ENCODE results near the gene NRXN3.
A peak's percentile ranks its signal among the peaks of the same experiment; 100 is the strongest.
"Not testable (repeated sequence)": the region's sequence is repeated elsewhere in the genome, so short reads cannot be mapped to it uniquely, and the experiment has no call there.

NRXN3 gene

GRCh38 chr14:78512021-78512420 lies 341.8 kb downstream of the NRXN3 start:
- ChIA-PET CTCF (interaction anchor here (2.3 kb wide), 1 partner anchor 11 kb away, joined by 6 read pairs; no protein-coding TSS in a partner anchor), POLR2A (no interaction called here)
- TF ChIP-seq CTCF (IDR thresholded peaks at IDR 0.05; ENCODE audit: control extremely low read depth, extremely low read depth, low read depth, missing control alignments), result no peak
- no peak for DNase-seq (ENCODE audit: extremely low spot score)

DNA sequence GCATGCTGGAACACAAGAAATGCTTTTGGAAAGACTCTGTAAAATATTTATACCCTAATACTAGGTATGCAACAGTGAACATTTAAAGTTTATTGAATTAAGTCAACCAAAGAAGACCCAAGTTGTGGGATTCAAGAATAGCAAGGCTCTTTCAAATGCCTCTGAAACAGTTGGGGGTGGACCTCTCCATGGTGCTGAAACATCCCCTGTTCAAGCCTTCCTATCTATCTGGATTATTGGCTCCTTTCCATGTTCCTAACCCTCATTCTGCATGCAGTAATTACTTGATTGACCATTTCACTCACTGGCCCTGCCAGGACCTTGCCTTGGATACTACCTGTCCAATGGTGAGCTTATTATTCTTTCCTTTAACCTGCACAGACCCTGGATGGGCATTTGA lies 349.7 kb downstream of the NRXN3 start:
- DNase-seq (ENCODE audit: extremely low spot score), result peak; percentile 26
- no peak for TF ChIP-seq CTCF (IDR thresholded peaks at IDR 0.05; ENCODE audit: control extremely low read depth, extremely low read depth, low read depth, missing control alignments)
- ChIA-PET POLR2A (no interaction called here), CTCF (no interaction called here)

GRCh38 chr14:78524196-78524595 lies 354.0 kb downstream of the NRXN3 start:
- TF ChIP-seq CTCF (IDR thresholded peaks at IDR 0.05; ENCODE audit: control extremely low read depth, extremely low read depth, low read depth, missing control alignments), result no peak
- no peak for DNase-seq (ENCODE audit: extremely low spot score)
- CTCF ChIA-PET, result interaction anchor here (1.2 to 1.5 kb wide), 2 partner anchors 10 to 17 kb away, joined by 3 read pairs; no protein-coding TSS in a partner anchor
- POLR2A ChIA-PET, result no interaction called here

DNA sequence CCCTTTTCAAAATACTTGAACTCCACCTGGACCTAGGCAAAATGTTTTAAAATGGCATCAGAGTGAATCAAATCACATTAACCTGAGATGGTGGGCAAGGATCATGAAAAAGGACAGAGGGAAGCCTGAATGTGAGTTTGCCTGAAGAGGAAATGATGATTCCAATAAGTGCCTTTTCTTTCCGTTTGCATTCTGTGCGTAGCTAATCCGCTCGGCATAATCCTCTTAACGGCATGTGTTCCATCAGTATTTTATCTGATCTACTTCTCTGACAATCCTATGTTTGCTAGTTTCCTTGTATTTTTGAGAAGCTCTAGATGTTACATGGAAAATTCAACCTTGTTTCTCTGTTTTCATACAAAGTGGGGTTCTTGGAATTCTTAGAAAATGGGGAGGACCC lies 354.6 kb downstream of the NRXN3 start:
- ChIA-PET CTCF (interaction anchor here (1.2 to 1.5 kb wide), 2 partner anchors 11 to 18 kb away, joined by 3 read pairs; no protein-coding TSS in a partner anchor), POLR2A (no interaction called here)
- DNase-seq (ENCODE audit: extremely low spot score), result no peak
- no peak for TF ChIP-seq CTCF (IDR thresholded peaks at IDR 0.05; ENCODE audit: control extremely low read depth, extremely low read depth, low read depth, missing control alignments)

DNA sequence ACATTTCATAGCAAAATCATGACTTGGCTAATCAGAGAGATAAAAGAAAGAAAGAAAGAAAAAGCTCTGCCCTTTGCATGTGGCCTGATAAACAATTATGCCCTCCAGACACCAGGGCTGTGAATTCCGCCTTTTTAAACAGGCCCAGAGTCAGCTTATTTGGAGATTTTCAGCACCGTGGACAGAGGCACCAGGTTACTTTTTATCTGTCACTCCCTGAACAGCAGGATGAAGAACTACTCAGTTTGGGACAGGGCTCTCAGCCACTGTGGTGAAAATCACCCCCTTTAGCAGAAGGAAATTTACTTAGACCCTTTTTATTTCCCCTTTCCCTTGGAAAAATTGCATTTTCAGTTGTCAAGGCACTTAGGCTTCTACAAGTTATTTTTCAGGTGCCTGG lies 359.9 kb downstream of the NRXN3 start:
- TF ChIP-seq CTCF (IDR thresholded peaks at IDR 0.05; ENCODE audit: control extremely low read depth, extremely low read depth, low read depth, missing control alignments), result no peak
- ChIA-PET CTCF (no interaction called here), POLR2A (no interaction called here)
- no peak for DNase-seq (ENCODE audit: extremely low spot score)

GRCh38 chr14:78534141-78534540 lies 364.0 kb downstream of the NRXN3 start:
- ChIA-PET POLR2A (no interaction called here), CTCF (no interaction called here)
- DNase-seq (ENCODE audit: extremely low spot score), result no peak
- TF ChIP-seq CTCF (IDR thresholded peaks at IDR 0.05; ENCODE audit: control extremely low read depth, extremely low read depth, low read depth, missing control alignments), result no peak

- DNase-seq (ENCODE audit: extremely low spot score), result no peak
- POLR2A ChIA-PET, result no interaction called here
- CTCF ChIA-PET, result no interaction called here
- TF ChIP-seq CTCF (IDR thresholded peaks at IDR 0.05; ENCODE audit: control extremely low read depth, extremely low read depth, low read depth, missing control alignments), result no peak
Measured at GRCh38 chr14:78535041-78535440, 364.9 kb downstream of the NRXN3 start.

DNA sequence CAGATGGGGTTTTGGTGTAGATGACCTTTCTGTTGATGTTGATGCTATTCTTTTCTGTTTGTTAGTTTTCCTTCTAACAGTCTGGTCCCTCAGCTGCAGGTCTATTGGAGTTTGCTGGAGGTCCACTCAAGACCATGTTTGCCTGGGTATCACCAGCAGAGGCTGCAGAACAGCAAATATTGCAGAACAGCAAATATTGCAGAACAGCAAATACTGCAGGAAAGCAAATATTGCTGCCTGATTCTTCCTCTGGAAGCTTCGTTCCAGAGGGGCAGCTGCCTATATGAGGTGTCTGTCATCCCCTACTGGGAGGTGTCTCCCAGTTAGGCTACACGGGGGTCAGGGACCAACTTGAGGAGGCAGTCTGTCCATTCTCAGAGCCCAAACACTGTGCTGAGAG lies 371.6 kb downstream of the NRXN3 start:
- POLR2A ChIA-PET; DNase-seq (ENCODE audit: extremely low spot score): not testable (repeated sequence)
- CTCF ChIA-PET, result interaction anchor here (1.0 kb wide), 1 partner anchor 9 kb away, joined by 3 read pairs; no protein-coding TSS in a partner anchor
